ENCODE results near the gene NMB.
"Not testable (repeated sequence)": the region's sequence is repeated elsewhere in the genome, so short reads cannot be mapped to it uniquely, and the experiment has no call there.

The NMB gene

DNA sequence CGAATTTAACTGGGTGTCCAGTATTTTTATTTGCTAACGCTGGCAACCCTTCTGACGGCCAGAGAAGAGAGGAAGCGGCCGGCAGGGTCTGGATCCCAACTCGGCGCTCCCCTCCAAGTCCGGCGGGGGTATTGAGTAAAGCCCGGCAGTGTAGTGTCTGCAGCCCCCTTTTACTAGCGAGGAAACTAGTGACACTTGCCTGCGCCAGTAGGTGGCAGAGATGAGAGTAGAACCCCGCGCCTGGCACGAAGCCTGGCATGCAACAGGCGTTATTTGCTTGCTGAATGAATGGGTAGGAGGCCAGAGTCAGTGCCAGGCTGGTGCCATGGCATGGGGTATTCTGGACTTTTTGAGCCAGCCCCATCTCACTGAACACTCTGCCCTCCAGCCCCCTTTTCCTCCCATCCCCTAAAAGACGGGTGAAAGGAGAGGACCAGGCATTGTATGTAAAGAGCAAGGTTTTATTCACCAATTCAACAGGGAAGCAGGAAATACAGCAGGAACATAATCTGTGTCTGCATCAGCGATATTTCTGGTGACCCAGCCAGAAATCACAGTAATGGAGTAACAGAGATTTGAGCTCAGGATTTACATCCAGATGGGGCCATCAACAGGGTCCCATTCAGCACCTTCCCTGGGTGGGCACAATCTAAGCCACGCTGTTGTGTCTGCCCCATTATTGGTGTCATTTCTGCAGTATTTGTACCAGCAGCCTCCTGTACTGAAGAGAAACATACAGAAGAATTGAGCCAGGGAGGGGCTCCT, 3.1 kb downstream of the NMB start:
- peak; percentile 66 to 72 for DNase-seq (ENCODE audit: low read depth in 2 of 2)

DNA sequence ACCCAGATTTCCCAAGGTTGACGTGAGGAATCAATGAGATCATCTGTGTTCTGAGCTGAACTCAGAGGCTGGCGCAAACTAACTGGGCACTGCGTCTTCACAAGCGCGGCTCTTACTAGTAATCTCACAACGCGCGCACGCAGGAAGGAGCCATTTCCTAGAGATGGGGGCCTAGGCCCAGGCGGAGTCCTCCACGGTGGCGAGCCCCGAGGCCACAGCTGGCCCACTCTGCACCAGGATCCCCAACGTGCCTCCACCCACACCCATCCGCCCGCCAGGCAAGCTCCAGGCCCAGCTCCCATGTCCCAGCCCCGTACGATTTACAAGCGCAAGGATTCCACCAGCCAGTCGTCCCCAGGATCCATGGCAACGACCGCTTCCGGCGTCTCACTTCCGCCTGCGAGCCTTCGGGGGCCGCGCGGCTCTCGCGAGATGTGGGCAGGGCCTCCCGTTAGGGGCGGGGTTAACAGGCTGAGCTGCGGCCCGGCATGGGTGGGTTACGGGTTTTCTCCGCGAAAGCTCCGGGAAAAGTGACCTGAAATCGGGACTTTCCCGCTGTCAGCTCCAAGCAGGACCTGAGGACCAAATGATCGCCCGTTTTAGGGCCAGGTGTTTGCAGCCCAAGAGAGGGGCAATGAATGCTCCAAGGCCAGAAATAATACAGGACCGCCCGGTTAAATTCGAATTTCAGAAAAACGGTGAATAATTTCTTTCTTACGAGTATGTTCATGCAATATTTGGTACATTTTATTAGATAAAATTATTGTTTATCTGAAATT, 3.9 kb downstream of the NMB start, which contains the start of gene WDR73:
WDR73 (minus strand) TSS at position 374 of the 779 bp plus-strand sequence; CDS start at position 365, 9 bp downstream.
- peak; percentile 95 to 97 for DNase-seq (ENCODE audit: low read depth in 2 of 2)

DNA sequence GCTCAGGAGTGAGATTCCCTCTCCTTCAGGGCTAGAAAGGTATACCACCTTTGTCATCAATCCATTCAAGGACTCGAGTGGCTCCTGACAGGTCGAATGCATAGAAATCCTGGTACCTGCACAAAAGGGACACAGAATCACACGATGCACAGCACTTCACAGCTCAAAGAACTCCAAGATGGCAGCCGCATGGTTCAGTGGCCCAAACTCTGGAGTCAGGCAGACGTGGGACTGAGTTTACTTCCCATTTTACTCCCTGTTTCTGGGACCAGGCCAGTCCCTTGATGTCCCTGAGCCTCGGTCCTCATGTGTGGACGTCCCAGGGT, 4.5 kb downstream of the NMB start:
- DNase-seq (ENCODE audit: low read depth in 2 of 2): no peak

DNA sequence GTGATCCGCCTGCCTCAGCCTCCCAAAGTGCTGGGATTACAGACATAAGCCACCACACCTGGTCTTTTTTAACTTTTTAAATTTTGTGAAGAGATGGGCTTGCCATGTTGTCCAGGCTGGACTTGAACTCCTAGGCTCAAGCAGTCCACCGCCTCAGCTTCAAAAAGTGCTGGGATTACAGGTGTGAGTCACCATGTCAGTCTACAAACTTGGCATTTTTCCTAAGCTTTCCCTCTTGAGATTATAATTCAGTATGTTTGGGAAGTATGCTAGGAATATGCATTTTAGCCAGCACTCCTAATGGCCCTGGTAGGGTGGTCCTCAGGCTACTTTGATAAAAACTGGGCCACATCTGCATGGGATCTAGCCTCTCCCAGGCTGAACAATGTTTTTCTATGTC, 8.3 kb downstream of the NMB start:
- DNase-seq (ENCODE audit: low read depth in 2 of 2): no peak

DNA sequence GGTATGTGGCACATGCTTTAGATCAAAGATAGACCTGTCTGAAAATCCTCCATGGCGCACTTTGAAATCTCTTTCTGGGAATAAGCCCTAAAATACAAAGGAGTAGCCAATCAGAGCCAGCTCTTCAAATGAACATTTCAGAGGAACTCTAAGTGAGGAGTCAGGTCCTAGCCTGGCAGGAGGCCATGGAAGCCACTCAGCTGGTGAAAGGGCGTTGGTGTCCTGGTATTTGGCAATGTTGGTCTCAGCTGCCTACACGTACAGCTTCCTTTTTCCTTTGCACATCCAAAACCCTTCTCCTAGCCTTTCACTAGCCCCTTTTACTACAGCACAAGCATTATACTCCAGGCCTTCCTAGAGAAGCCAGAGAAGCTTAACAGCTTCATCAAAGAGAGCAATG, 9.5 kb downstream of the NMB start:
- no peak for DNase-seq (ENCODE audit: low read depth in 2 of 2)

DNA sequence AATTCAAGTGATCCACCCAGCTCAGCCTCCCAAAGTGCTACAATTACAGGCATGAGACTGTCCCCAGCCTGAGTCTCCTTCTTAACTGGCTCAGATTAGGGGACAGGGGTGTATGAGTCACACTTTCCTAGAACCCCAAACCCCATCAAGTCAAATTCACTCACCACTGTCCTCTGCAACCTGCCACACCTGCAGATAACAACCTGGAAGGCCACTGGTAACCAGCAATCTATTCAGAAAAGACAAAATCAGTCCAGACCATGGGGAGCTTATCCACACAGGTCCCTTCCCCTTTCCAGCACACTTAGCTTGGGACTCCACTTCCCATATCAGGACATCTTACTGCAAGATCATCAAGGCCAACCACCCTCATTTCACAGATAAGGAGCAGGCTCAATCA, 10.3 kb downstream of the NMB start:
- no peak for DNase-seq (ENCODE audit: low read depth in 2 of 2)

DNA sequence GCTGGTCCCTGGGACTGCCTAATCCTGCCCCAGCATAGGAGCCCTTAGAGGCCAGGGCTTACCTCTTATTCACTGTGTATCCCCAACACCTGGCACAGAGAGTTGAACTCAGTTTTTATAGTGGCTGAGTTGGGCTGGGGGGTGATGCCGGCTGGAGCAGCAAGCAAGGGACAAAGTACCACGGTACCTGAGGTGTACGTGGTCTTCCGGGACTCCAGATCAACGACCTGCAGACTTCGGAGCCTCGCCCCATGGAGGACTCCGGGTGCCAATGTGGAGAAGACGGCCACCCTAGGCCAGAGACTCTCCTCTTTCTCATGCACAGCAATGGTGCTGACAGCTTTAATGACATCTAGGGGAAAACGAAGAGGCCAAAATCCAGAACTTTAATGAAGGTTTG, 12.0 kb downstream of the NMB start:
- DNase-seq (ENCODE audit: low read depth in 2 of 2): no peak

DNA sequence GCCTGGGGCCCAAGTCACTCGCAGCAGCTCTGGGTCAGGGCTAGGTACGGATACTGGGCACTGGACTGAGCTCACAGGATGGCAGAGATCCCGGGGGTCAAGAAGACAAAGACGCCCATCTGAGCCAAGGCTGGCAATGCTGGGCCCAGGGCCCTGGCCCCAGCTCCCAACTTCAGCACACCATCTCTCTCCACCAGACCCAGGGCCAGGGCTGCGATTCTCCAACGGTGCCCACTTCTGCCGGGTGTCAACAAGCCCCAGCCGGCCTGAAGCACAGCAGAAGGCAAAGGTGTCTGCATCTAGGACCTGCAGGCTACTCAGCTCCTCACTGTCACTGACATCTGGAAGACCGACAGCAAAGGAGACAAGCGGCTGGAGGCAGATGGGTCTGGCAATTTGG, 12.5 kb downstream of the NMB start:
- DNase-seq (ENCODE audit: low read depth in 2 of 2): no peak

DNA sequence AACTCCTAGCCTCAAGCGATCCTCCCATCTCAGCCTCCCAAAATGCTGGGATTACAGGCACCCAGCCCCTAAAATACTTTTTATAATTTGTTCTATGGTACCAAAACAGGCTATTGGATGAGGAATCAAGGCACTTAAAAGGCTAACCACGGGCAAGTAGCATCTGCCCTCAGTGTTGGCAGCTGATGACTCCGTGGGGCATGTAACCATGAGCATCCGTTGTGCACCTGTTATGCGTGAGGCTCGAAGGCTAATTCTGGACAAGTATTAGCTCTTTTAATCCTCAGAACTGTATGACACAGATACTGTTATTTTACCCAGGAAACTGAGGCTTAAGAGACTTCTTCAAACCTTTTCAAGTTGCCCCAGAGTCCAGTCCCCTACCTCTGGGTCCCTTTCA, 14.2 kb downstream of the NMB start:
- no peak for DNase-seq (ENCODE audit: low read depth in 2 of 2)

DNA sequence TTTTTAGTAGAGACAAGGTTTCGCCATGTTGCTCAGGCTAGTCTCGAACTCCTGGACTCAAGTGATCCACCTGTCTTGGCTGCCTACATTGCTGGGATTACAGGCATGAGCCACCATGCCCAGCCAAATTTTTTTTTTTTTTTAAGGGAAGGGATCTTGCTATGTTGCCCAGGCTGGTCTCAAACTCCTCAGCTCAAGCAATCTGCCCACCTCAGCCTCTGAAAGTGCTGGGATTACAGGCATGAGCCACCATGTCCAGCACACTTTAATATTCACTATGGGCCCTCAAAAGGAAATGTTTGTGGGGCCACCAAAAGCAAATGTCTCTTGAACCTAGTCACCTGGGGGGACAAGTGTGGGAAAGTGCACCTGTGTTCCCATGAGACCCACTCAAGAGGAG, 15.4 kb downstream of the NMB start:
- DNase-seq (ENCODE audit: low read depth in 2 of 2): not testable (repeated sequence)

DNA sequence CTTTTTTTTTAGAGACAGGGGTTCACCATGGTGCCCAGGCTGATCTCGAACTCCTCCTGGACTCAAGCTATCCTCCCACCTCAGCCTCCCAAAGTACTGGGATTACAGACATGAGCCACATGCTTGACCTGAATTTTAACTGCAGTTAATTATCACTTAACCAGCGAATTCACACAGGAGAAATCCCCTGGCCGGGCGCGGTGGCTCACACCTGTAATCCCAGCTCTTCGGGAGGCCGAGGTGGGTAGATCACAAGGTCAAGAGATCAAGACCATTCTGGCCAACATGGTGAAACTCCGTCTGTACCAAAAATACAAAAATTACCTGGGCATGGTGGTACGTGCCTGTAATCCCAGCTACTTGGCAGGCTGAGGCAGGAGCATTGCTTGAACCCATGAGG, 16.1 kb downstream of the NMB start:
- DNase-seq (ENCODE audit: low read depth in 2 of 2): not testable (repeated sequence)

DNA sequence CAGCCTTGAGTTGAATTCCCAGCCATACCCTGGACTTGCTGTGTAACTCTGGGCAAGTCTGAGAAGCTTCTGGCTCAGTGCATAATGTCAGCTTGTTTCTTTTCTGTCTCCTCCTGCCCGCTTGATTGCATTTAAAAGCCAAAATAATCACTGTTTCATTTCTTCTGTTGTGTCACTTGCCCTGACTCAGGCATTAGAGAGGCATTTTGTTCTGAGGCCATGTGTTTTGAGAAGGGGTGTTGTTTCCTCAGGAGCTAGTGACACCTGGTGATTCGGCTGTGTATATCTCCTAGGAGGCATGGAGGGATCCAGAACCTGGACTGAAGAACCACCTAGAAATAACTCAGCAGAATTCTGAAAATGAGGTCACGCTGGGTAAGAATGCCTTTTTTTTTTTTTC, 19.9 kb downstream of the NMB start:
- DNase-seq (ENCODE audit: low read depth in 2 of 2): no peak

DNA sequence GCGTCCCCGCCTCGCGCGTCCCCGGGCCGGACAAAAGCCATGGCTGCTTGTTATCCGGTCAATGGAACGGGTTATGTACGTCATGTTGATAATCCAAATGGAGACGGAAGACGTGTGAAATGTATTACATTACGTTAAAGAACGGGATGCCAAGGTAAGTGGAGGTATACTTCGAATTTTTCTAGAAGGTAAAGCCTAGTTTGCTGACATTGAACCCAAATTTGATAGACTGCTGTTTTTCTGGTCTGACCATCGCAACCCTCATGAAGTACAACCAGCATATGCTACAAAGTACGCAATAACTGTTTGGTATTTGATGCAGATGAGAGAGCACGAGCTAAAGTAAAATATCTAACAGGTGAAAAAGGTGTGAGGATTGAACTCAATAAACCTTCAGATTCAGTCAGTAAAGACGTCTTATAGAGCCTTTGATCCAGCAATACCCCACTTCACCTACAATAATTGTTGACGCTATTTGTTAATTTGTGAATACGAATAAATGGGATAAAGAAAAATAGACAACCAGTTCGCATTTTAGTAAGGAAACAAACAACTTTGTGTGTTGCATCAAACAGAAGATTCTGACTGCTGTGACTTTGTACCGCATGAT, 23.7 kb downstream of the NMB start:
- no peak for DNase-seq (ENCODE audit: low read depth in 2 of 2)

DNA sequence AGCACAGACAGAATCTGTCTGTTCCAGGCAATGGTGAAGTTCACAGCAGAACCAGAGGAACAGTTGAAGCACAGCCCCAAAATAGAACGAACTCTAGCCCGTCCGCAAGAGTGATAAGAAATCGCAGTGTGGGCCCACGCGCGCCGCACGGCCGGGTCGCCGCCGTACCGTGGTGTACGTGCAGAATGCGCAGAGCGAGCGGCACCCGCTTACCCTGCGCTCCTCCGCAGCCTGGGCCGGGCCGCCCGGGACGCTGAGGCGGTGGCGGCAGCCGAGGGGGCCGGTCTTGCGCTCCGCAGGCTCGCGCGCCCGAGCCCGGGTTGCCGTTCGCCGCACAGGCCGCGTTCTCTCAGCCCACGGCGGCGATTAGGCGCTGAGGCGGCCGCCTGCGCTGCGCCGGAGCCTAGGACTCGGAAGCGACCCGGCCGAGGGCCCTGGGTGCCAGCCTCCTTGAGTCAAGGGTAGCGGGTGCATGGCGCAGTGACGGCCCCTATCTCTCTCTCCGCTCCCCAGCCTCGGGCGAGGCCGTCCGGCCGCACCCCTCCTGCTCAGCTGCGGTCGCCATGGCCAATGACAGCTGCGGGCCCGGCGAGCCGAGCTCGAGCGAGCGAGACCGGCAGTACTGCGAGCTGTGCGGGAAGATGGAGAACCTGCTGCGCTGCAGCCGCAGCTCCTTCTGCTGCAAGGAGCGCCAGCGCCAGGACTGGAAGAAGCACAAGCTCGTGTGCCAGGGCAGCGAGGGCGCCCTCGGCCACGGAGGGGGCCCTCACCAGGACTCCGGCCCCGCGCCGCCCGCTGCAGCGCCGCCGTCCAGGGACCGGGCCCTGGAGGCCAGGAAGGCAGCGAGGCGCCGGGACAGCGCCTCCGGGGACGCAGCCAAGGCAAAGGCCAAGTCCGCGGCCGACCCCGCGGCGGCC, 24.4 kb downstream of the NMB start:
- peak; percentile 50 to 62 for DNase-seq (ENCODE audit: low read depth in 2 of 2)

DNA sequence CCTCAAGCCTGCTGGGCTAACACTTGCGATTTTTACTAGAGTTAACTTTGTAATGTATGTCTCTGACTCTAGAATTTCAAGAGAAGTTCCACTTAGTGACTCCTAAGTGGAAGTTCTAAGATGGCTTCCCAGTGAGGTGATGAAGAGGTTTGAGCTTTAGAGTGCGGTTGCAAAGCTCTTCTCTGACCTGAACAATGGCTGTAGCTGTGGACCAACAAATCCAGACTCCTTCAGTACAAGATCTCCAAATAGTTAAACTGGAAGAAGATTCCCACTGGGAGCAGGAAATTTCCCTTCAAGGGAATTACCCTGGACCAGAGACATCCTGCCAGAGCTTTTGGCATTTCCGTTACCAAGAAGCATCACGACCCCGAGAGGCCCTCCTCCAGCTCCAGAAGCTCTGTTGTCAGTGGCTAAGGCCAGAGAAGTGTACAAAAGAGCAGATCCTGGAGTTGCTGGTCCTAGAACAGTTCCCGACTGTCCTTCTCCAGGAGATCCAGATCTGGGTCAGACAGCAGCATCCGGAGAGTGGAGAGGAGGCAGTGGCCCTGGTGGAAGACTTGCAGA, 26.2 kb downstream of the NMB start:
- no peak for DNase-seq (ENCODE audit: low read depth in 2 of 2)

DNA sequence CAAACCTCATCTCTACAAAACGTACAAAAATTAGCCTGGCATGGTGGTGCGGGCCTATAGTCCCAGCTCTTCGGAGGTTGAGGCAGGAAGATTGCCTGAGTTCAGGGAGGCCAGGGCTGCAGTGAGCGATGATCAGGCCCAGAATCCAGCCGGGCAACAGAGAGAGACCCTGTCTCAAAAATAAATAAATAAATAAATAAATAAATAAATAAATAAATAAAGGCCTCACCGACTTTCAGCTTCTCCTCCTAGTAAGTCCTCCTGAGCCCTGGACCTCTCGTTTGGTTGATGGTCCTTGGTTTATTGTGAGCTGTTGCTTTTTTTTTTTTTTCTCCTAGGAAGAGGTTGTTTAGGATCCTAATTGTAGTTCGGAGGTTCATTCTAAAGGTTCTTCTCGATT, 29.0 kb downstream of the NMB start:
- no peak for DNase-seq (ENCODE audit: low read depth in 2 of 2)

DNA sequence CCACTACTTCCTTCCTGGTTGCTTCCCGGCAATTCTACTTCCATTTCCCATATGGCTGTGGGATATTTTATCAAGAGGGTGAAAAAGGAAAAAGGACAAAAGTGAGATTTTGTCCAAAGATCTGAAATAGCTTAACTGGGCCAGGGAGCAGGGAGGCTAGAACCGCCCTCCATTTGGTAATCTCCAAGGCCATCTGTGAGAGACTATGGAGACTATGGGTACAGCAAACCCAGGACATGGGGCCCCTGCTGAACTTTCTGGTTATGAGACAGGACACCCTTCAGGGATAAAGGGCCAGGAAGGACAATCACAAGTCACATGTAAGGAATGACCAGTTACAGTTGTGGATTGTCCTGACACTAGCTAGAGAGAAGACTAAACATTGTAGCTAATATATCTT, 32.9 kb downstream of the NMB start:
- DNase-seq (ENCODE audit: low read depth in 2 of 2): no peak

DNA sequence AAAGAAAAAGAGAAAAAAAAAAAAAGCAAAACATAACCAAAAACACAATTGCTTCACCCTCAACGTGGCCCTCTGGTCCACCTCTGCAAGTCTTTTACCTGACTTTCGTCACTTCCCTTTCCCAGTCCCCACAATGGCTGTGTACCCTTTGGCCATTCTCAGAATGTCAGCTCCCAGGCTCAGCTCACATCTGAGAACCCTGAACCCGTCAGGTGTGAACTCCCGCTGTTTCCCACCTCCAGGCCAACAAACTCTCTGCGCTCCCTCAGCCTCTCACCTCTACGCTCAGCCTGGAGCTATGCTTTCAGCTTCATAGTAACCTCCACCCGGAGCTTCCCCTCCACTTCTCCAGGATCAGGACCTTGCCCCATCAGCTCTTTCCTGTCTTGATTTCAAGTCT, 33.6 kb downstream of the NMB start:
- no peak for DNase-seq (ENCODE audit: low read depth in 2 of 2)

DNA sequence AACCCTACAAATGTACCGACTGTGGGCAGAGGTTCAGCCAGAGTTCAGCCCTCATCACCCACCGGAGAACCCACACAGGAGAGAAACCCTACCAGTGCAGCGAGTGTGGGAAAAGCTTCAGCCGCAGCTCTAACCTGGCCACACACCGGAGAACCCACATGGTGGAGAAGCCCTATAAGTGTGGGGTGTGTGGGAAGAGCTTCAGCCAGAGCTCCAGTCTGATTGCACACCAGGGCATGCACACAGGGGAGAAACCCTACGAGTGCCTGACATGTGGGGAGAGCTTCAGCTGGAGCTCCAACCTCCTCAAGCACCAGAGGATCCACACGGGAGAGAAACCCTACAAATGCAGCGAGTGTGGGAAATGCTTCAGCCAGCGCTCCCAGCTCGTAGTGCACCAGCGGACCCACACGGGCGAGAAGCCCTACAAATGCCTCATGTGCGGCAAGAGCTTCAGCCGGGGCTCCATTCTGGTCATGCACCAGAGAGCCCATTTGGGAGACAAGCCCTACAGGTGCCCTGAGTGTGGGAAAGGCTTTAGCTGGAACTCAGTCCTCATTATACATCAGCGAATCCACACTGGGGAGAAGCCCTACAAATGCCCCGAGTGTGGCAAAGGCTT, 36.5 kb downstream of the NMB start:
- no peak for DNase-seq (ENCODE audit: low read depth in 2 of 2)

DNA sequence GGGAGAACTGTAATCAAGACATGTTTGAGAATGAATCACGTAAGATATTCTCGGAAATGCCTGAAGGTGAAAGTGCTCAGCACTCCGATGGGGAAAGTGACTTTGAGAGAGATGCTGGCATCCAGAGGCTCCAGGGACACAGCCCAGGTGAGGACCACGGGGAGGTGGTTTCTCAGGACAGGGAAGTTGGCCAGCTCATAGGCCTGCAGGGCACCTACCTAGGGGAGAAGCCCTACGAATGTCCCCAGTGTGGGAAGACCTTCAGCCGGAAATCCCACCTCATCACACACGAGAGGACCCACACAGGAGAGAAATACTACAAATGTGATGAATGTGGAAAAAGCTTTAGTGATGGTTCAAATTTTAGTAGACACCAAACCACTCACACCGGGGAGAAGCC, 37.4 kb downstream of the NMB start:
- no peak for DNase-seq (ENCODE audit: low read depth in 2 of 2)

DNA sequence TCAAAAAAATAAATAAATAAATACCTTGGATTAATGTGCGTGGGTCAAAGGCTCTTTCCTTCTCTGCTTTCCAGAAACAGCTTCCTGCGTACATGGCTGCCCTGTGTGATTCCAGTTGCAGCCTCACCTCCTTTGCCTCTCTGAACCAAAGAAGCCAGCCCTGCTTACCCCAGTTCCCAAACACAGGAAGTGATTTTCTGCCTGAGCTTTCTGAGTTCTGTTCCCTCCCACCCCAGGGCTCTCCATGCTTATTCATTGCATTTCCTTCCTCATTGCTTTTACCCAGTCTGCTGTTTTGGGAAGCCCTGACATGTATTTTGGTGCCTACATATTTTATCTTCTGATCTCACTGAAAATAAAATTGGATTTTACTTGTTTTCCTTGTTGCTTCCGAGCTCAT, 41.8 kb downstream of the NMB start:
- DNase-seq (ENCODE audit: low read depth in 2 of 2): no peak
